ENCODE measurements around the gene YJU2.
A peak's percentile ranks its signal among the peaks of the same experiment; 100 is the strongest.
"Not testable (repeated sequence)": the region's sequence is repeated elsewhere in the genome, so short reads cannot be mapped to it uniquely, and the experiment has no call there.

Gene YJU2

DNA sequence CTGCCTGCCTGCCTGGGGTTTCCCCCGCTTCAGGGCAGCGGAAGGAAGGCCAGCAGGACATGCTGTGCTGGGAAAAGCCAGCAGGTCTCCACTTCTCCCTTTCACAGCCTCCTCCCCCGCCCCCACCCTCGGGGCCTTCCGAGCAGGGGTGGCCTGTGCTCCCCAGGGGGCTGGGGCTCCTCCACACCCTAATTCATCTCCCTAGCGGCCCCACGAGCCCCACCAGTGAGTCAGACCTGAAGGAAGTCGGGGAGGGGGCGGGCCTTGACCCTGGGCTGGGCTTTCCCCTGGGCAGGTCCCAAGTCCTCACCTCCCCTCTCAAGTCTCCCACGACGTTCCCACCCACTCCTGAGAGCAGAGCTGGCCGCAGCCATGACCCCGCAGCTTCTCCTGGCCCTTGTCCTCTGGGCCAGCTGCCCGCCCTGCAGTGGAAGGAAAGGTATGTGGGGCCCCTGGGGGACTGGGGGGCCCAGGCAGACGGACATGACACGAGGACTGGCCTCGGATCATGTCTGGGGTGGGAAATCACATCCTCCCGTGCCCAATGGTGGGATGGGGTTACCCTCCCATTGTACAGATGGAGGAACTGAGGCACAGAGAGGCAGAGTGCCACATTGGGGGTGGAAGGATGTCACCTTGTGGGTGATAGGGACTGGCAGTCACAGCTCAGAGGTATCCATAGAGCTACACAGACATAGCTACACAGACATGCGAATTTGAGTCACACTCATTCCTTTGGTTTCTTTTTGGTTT, 17.5 kb upstream of the YJU2 start, which contains the start of gene EBI3:
TSS of gene EBI3 (plus strand) at position 345 of the 753 bp plus-strand sequence. CDS start at position 373, 28 bp downstream.
- DNase-seq, result peak; percentile 23

GRCh38 chr19:4230237-4230636, 16.6 kb upstream of the YJU2 start:
- DNase-seq, result not testable (repeated sequence)

DNA sequence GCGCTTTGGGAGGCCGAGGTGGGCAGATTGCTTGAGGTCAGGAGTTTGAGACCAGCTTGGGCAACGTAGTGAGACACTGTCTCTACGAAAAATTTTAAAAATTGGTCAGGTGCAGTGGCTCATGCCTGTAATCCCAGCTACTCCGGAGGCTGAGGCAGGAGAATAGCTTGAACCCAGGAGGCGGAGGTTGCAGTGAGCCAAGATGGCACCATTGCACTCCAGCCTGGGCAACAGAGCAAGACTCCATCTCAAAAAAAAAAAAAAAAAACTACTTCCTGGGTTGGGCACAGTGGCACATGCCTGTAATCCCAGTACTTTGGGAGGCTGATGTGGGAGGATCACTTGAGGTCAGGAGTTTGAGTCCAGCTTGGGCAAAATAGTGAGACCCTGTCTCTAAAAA, 15.4 kb upstream of the YJU2 start:
- not testable (repeated sequence) for DNase-seq

- not testable (repeated sequence) for DNase-seq
These were observed 14.7 kb upstream of the YJU2 start for GRCh38 chr19:4232139-4232538.

DNA sequence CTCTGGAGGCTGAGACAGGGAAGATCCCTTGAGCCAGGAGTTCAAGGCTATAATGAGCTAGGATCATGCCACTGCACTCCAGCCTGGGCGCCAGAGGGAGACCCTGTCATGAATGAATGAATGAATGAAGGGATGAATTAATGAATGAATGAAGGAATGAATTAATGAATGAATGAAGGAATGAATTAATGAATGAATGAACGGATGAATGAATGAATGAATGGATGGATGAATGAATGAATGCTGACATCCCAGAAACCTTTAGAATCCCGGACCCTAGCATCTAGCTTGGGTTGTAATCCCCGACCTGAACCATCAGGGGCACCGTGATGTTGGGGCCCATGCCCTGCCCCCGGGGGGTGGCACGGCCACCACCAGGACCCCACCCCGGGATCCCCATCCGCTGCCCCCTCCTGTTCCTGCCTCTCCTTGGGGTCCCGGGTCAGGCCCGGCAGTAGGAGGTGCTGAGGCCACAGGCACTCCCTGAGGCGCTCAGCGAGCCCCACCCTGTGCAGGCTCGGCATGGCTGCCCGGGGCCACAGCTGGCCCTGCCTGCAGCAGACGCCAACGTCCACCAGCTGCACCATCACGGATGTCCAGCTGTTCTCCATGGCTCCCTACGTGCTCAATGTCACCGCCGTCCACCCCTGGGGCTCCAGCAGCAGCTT, 14.1 kb upstream of the YJU2 start:
- no peak for DNase-seq

DNA sequence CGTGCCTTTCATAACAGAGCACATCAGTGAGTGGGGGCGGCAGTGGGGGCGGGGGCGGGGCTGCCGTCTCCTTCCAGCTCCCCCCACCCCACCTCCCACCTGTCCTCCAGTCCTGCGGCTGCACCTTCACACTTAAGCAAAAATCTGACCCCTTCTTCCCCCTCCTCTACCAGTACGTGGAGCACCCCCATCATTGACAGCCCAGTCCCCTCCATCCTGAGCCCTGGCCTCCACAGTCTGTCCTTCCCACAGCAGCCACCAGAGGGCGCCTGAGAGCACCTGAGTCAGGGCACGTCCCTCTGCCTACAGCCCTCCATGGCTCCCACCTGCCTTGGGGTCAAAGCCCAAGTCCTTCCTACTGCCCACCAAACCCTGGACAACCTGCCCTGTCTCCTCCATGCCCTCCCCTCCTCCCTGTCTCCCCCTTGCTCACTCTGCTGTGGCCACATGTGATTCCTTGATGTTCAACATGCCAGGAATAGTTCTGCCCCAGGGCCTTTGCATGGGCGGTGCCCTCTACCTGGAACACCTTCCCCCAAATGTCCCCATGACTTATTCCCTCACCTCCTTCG, 13.5 kb upstream of the YJU2 start:
- DNase-seq, result peak; percentile 71

DNA sequence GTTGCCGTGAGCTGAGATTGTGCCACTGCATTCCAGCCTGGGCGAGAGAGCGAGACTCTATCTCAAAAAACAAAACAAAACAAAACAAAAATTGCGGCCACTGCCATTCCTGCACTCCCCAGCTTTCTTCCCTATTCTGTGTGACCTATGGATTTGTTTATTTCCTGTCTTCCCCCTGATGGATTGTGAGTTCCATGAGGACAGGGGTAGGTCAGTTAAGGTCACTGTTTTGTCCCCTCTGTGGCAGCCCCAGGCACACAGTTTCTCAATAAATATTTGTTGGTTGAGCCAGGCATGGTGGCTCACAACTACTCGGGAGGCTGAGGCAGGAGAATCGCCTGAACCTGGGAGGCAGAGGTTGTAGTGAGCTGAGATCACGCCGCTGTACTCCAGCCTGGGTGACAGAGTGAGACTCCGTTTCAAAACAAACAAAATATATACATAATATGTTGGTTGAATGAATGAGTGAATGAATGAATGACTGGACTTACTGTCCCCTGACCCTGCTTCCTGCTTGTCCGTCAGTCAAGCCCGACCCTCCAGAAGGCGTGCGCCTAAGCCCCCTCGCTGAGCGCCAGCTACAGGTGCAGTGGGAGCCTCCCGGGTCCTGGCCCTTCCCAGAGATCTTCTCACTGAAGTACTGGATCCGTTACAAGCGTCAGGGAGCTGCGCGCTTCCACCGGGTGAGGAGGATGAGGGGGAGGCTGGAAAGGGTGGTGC, 12.6 kb upstream of the YJU2 start:
- no peak for DNase-seq

GRCh38 chr19:4234862-4235201, 12.0 kb upstream of the YJU2 start:
- DNase-seq, result no peak

- DNase-seq, result not testable (repeated sequence)
These were observed 9.4 kb upstream of the YJU2 start for GRCh38 chr19:4237510-4237909.

DNA sequence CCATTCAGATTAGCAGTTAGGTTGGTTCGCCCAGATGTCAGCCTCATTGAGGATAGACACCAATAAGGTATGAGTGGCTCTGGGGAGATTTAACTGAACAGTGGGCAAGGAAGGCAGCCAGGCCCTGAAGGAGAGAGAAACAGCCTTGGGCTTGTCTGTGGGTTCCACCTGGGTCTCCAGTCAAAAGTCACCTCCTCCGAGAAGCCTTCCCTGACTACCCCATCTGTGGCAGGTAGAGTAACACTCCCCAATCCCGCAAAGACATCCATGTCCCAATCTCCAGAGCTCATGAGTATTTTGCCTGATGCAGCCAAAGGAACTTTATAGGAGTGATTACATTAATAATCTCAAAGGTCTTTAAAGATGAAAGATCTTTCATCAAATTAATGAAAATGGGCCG, 8.0 kb upstream of the YJU2 start:
- DNase-seq, result no peak

- DNase-seq, result no peak
These were observed 5.0 kb upstream of the YJU2 start for GRCh38 chr19:4241824-4242430.

DNA sequence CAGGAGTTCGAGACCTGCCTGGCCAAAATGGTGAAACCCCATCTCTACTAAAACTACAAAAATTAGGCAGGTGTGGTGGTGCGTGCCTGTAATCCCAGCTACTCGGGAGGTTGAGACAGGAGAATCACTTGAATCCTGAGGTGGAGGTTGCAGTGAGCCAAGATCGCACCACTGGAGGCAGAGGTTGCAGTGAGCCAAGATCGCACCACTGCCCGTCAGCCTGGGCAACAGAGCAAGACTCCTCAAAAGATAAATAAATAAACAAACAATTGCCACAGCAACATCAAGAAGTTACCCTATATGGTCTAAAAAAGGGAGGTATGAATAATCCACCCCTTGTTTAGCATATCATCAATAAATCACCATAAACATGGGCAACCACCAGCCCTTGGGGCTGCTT, 942 bp upstream of the YJU2 start:
- DNase-seq, result not testable (repeated sequence)

DNA sequence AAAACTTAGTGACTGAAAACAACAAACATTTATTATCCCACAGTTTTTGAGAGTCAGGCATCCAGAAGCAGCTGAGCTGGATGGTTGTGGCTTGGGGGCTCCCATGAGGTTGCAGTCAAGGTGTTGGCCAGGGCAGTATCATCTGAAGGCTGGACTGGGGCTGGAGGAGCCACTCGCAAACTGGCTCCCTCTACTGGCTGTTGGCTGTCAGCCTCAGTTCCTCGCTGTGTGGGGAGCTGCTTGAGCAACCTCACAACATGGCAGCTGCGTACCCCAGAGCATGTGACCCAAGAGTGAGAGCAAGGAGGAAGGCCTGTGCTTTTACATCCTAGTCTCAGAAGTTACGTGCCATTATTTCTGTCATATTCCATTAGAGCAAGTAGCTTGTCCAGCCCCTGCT, 9.7 kb downstream of the YJU2 start:
- no peak for DNase-seq

- no peak for DNase-seq
These were observed 10.1 kb downstream of the YJU2 start for GRCh38 chr19:4257025-4257424.

- DNase-seq, result no peak
These were observed 11.3 kb downstream of the YJU2 start for GRCh38 chr19:4258181-4258580.

DNA sequence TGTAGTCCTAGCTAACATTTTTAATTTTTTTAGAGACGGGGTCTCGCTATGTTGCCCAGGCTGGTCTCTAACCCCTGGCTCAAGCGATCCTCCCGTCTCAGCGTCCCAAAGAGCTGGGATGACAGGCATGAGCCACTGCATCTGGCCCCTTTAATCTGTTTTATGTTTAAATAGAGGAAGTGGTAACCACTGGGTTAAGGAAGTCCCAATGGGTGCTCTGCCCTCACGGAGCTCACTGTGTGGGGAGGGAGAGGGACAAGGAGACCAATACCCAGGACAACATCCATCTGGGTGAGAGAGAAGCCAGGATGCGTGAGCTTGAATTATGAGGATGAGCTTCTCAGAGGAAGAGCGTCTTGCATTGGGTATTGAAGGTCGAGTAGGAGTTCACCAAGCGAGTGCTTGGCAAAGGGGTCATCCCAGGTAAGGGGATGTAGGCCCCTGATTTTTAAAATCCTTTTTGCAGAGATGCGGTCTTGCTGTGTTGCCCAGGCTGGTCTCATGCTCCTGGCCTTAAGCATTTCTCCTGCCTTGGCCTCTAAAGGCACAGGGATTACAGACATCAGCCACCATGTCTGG, 13.8 kb downstream of the YJU2 start:
- no peak for DNase-seq

GRCh38 chr19:4264812-4265211, 17.9 kb downstream of the YJU2 start:
- no peak for DNase-seq

DNA sequence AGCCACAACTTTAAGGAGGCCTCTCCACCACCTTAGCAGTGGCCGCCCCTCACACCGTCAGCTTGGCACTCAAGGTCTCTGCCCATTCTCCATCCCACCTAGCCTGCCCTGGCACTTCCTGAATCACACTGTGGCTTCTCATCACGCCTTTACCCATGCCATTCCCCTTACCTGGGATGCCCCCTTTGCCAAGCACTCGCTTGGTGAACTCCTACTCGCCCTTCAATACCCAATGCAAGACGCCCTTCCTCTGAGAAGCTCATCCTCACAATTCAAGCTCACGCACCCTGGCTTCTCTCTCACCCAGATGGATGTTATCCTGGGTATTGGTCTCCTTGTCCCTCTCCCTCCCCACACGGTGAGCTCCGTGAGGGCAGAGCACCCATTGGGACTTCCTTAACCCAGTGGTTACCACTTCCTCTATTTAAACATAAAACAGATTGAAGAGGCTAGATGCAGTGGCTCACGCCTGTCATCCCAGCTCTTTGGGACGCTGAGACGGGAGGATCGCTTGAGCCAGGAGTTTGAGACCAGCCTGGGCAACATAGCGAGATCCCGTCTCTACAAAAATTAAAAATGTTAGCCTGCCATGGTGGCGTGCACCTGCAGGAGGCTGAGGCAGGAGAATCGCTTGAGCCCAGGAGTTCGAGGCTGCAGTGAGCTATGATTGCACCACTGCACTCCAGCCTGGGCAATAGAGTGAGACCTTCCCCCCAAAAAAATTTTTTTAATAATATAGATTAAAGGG, 19.5 kb downstream of the YJU2 start:
- DNase-seq, result no peak

DNA sequence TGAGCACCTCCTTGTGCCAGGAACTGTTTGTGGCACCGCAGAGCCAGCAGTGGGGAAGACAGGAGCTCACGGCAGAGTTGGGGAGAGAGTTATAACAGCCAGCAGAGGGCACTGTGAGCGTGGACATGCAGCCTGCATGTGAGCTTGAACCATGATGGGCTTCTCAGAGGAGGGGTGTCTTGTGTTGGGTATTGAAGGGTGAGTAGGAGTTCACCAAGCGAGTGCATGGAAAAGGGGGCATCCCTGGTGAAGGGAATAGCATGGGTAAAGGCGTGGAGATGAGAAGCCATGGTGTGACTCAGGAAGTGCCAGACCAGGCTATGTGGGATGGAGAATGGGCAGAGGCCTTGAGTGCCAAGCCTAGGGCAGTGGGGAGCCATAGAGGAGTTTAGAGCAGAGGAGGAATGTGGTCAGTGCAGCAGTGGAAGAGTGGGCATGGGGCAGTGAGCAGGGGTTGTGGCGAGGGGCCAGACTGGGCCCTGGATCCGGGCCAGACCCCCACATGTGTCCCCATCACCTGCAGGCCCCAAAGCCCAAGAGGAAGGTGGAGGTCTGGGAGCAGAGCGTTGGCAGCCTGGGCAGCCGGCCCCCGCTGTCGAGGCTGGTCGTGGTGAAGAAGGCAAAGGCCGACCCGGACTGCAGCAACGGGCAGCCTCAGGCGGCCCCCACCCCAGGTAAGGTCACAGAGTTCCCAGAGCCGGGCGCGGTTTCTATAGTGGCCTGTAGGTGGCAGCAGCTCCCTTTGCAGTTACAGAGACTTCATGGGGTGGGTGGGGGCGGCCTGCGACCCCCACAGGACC, 20.4 kb downstream of the YJU2 start:
- peak; percentile 68 for DNase-seq

- DNase-seq, result no peak
These were observed 21.3 kb downstream of the YJU2 start for GRCh38 chr19:4267901-4268815.
